CD4-positive, CD25-positive, alpha-beta regulatory T cell (primary cell): ENCODE measurements around the gene CLN6. TPM values are rescaled to one million over a fixed set of nuclear protein-coding genes. Genes with fewer than 3 reads are reported as not detected.
A peak's percentile ranks its signal among the peaks of the same experiment; 100 is the strongest.

Experiments used
- ATAC-seq, 2 donors: fragments of 150-1000 bp; cut with Tn5 transposase; one replicate each; pipeline ENCODE4 v1.10.0; 2021; ENCODE audit warnings: low read depth in 2 of 2, moderate number of reproducible peaks in 2 of 2, moderate library complexity in 1 of 2
- DNase-seq, 3 donors: peaks; one replicate each; pipeline versions ENCODE4 v3.0.0 to v3.0.0-alpha.2; 2012 to 2022; ENCODE audit warnings: mixed read lengths in 1 of 3
- H3K27ac ChIP-seq: one replicate; pipeline ENCODE4 v1.7.0; 2013; ENCODE audit warnings: mild to moderate bottlenecking, low read length; ENCODE audit not compliant: insufficient read depth, poor library complexity, severe bottlenecking
- H3K27me3 ChIP-seq: one replicate; pipeline ENCODE4 v1.7.0; 2013; ENCODE audit warnings: low read length; ENCODE audit not compliant: control insufficient read depth, insufficient read depth
- H3K36me3 ChIP-seq: one replicate; pipeline ENCODE4 v1.7.0; 2013; ENCODE audit warnings: mild to moderate bottlenecking, low read length, moderate library complexity; ENCODE audit not compliant: control insufficient read depth, insufficient read depth
- H3K4me1 ChIP-seq: 2 replicates; pipeline ENCODE4 v1.7.0; 2013; ENCODE audit warnings: mild to moderate bottlenecking, low read length; ENCODE audit not compliant: insufficient read depth, control insufficient read depth, poor library complexity, severe bottlenecking
- H3K4me3 ChIP-seq: one replicate; pipeline ENCODE4 v1.7.0; 2013; ENCODE audit warnings: low read depth, mild to moderate bottlenecking, low read length, moderate library complexity
- H3K9me3 ChIP-seq, 2 experiments: 1 replicate in 1 of 2; 2 replicates in 1 of 2; pipeline ENCODE4 v1.7.0; 2013; ENCODE audit warnings: low read length in 2 of 2, mild to moderate bottlenecking in 1 of 2, moderate library complexity in 1 of 2; ENCODE audit not compliant: control insufficient read depth in 2 of 2
- H3K27ac Mint-ChIP-seq, 3 donors: one replicate each; pipeline ENCODE4 v1.8.0; 2020 to 2022; ENCODE audit warnings: mild to moderate bottlenecking in 3 of 3, mixed read lengths in 3 of 3, moderate library complexity in 2 of 3
- H3K27me3 Mint-ChIP-seq: one replicate; pipeline ENCODE4 v1.8.0; 2022; ENCODE audit warnings: mild to moderate bottlenecking, mixed read lengths
- H3K36me3 Mint-ChIP-seq: one replicate; pipeline ENCODE4 v1.8.0; 2020; ENCODE audit warnings: mixed read lengths
- H3K4me1 Mint-ChIP-seq, 4 donors: one replicate each; pipeline ENCODE4 v1.8.0; 2020 to 2022; ENCODE audit warnings: mixed read lengths in 4 of 4, mild to moderate bottlenecking in 1 of 4
- H3K4me3 Mint-ChIP-seq, 4 donors: one replicate each; pipeline ENCODE4 v1.8.0; 2020 to 2022; ENCODE audit warnings: mild to moderate bottlenecking in 4 of 4, mixed read lengths in 4 of 4, moderate library complexity in 3 of 4
- H3K9me3 Mint-ChIP-seq, 7 donors: one replicate each; pipeline ENCODE4 v1.8.0; 2020 to 2022; ENCODE audit warnings: mixed read lengths in 7 of 7, mild to moderate bottlenecking in 3 of 7, moderate library complexity in 2 of 7
- polyA plus RNA-seq, 4 donors: library from polyadenylated mRNA; unstranded; fragments of 300-500 nt; fragmentation: Illumina TruSeq; gene quantifications; one replicate each; pipeline ENCODE4 v1.2.3, GENCODE V29; 2021
- total RNA-seq: library from RNA; stranded (reverse); gene quantifications from one replicate; pipeline ENCODE4 v1.2.3, GENCODE V29; 2022

Gene CLN6
- total and polyA plus RNA-seq, 5 donors from 2014 or later = 1.4 to 14.2 (median 1.6) TPM

GRCh38 chr15:68188647-68189046, 40.9 kb downstream of the CLN6 start:
- Histone ChIP-seq H3K27me3 (no peaks in the 10 kb centered on the region), H3K4me1 (no peaks in the 10 kb centered on the region), H3K4me3 (no peak overlapping the region), H3K36me3 (peaks cover 77% of the 10 kb centered on the region), H3K27ac (no peak overlapping the region), H3K9me3 (no peaks in the 10 kb centered on the region)
- Mint-ChIP-seq H3K4me1 (peaks cover 0 to 2% (median under 1%) of the 10 kb centered on the region in 4 donors), H3K27me3 (no peaks in the 10 kb centered on the region), H3K36me3 (peaks cover 37% of the 10 kb centered on the region), H3K27ac (peak overlapping the region in 2 of 3 donors; percentile 20 to 21), H3K4me3 (no peak overlapping the region), H3K9me3 (no peaks in the 10 kb centered on the region)
- no peak for DNase-seq
- no peak for ATAC-seq

GRCh38 chr15:68187559-68187958, 42.0 kb downstream of the CLN6 start:
- Mint-ChIP-seq H3K4me3 (no peak overlapping the region), H3K27ac (peak overlapping the region in 1 of 3 donors; percentile 47), H3K4me1 (peaks cover 0 to 2% (median under 1%) of the 10 kb centered on the region in 4 donors), H3K9me3 (no peaks in the 10 kb centered on the region), H3K27me3 (no peaks in the 10 kb centered on the region), H3K36me3 (peaks cover 45% of the 10 kb centered on the region)
- H3K27ac ChIP-seq = no peak overlapping the region
- no peak overlapping the region for H3K4me3 ChIP-seq
- no peak for DNase-seq
- H3K9me3 ChIP-seq = no peaks in the 10 kb centered on the region
- no peak for ATAC-seq
- no peaks in the 10 kb centered on the region for H3K4me1 ChIP-seq
- peaks cover 80% of the 10 kb centered on the region for H3K36me3 ChIP-seq
- H3K27me3 ChIP-seq = no peaks in the 10 kb centered on the region

- Mint-ChIP-seq H3K9me3 (no peaks in the 10 kb centered on the region), H3K4me3 (no peak overlapping the region), H3K27me3 (no peaks in the 10 kb centered on the region), H3K36me3 (peaks cover 41% of the 10 kb centered on the region), H3K4me1 (peaks cover 0 to 2% (median under 1%) of the 10 kb centered on the region in 4 donors), H3K27ac (no peak overlapping the region)
- ATAC-seq = no peak
- H3K4me1 ChIP-seq = no peaks in the 10 kb centered on the region
- no peak for DNase-seq
- no peak overlapping the region for H3K27ac ChIP-seq
- H3K9me3 ChIP-seq = no peaks in the 10 kb centered on the region
- H3K27me3 ChIP-seq = no peaks in the 10 kb centered on the region
- no peak overlapping the region for H3K4me3 ChIP-seq
- H3K36me3 ChIP-seq = peaks cover 76% of the 10 kb centered on the region
Observed at GRCh38 chr15:68186671-68187397, 42.7 kb downstream of the CLN6 start.

- ATAC-seq (no peak), DNase-seq (no peak)
- H3K36me3 ChIP-seq = peaks cover 83% of the 10 kb centered on the region
- Mint-ChIP-seq H3K9me3 (no peaks in the 10 kb centered on the region), H3K27me3 (no peaks in the 10 kb centered on the region), H3K4me3 (no peak overlapping the region), H3K36me3 (peaks cover 45% of the 10 kb centered on the region), H3K27ac (peak overlapping the region in 1 of 3 donors; percentile 52), H3K4me1 (peaks cover 0 to 5% (median 2%) of the 10 kb centered on the region in 4 donors)
- H3K27me3 ChIP-seq = no peaks in the 10 kb centered on the region
- no peaks in the 10 kb centered on the region for H3K9me3 ChIP-seq
- H3K4me1 ChIP-seq = no peaks in the 10 kb centered on the region
- H3K4me3 ChIP-seq = no peak overlapping the region
- no peak overlapping the region for H3K27ac ChIP-seq
Observed at GRCh38 chr15:68184616-68185480, 44.7 kb downstream of the CLN6 start.

- DNase-seq = no peak
- Mint-ChIP-seq H3K27me3 (no peaks in the 10 kb centered on the region), H3K36me3 (peaks cover 46% of the 10 kb centered on the region), H3K4me3 (no peak overlapping the region), H3K9me3 (no peaks in the 10 kb centered on the region), H3K4me1 (peaks cover 0 to 5% (median 2%) of the 10 kb centered on the region in 4 donors), H3K27ac (no peak overlapping the region)
- no peak for ATAC-seq
- H3K4me1 ChIP-seq = no peaks in the 10 kb centered on the region
- no peak overlapping the region for H3K4me3 ChIP-seq
- no peaks in the 10 kb centered on the region for H3K9me3 ChIP-seq
- no peak overlapping the region for H3K27ac ChIP-seq
- no peaks in the 10 kb centered on the region for H3K27me3 ChIP-seq
- H3K36me3 ChIP-seq = peaks cover 85% of the 10 kb centered on the region
Observed at GRCh38 chr15:68183616-68184315, 45.8 kb downstream of the CLN6 start.

GRCh38 chr15:68177742-68178141, 51.8 kb downstream of the CLN6 start:
- H3K27me3 ChIP-seq = no peaks in the 10 kb centered on the region
- no peak for ATAC-seq
- H3K4me3 ChIP-seq = no peak overlapping the region
- no peaks in the 10 kb centered on the region for H3K4me1 ChIP-seq
- no peaks in the 10 kb centered on the region for H3K9me3 ChIP-seq
- Mint-ChIP-seq H3K36me3 (peaks cover 37% of the 10 kb centered on the region), H3K9me3 (no peaks in the 10 kb centered on the region), H3K4me3 (no peak overlapping the region), H3K27me3 (no peaks in the 10 kb centered on the region), H3K27ac (peak overlapping the region; percentile 5 to 49 (median 43)), H3K4me1 (peaks cover 1 to 6% (median 4%) of the 10 kb centered on the region in 4 donors)
- H3K36me3 ChIP-seq = peaks cover 74% of the 10 kb centered on the region
- DNase-seq = no peak
- H3K27ac ChIP-seq = no peak overlapping the region

GRCh38 chr15:68176601-68177000, 52.9 kb downstream of the CLN6 start:
- Histone ChIP-seq H3K4me1 (no peaks in the 10 kb centered on the region), H3K27me3 (no peaks in the 10 kb centered on the region), H3K9me3 (no peaks in the 10 kb centered on the region), H3K36me3 (peaks cover 71% of the 10 kb centered on the region), H3K4me3 (no peak overlapping the region), H3K27ac (no peak overlapping the region)
- ATAC-seq = no peak
- Mint-ChIP-seq H3K27ac (no peak overlapping the region), H3K36me3 (peaks cover 41% of the 10 kb centered on the region), H3K9me3 (no peaks in the 10 kb centered on the region), H3K4me3 (no peak overlapping the region), H3K27me3 (no peaks in the 10 kb centered on the region), H3K4me1 (peaks cover 4 to 6% (median 5%) of the 10 kb centered on the region in 4 donors)
- no peak for DNase-seq
